Stimulated activated CD4-positive, alpha-beta T cell treated with anti-CD3 and anti-CD28 coated beads, Interleukin-4, amount 100 ng/mL, for 24 hours (primary cell): ENCODE data around the gene PAM16.
"Not testable (repeated sequence)": the region's sequence is repeated elsewhere in the genome, so short reads cannot be mapped to it uniquely, and the experiment has no call there.

Source experiments
- DNase-seq: peaks from one replicate; pipeline ENCODE4 v3.0.0-alpha.2; 2020

PAM16 gene

GRCh38 chr16:4350365-4350786, 745 bp downstream of the PAM16 start:
- DNase-seq: no peak

- DNase-seq: no peak
These were observed 1.8 kb downstream of the PAM16 start for GRCh38 chr16:4349332-4349731.

- DNase-seq: no peak
These were observed 3.2 kb downstream of the PAM16 start for GRCh38 chr16:4347765-4348509.

- no peak for DNase-seq
These were observed 4.1 kb downstream of the PAM16 start for GRCh38 chr16:4347010-4347409.

GRCh38 chr16:4345836-4346781, 5.0 kb downstream of the PAM16 start:
- no peak for DNase-seq

GRCh38 chr16:4344983-4345835, 5.9 kb downstream of the PAM16 start:
- no peak for DNase-seq

GRCh38 chr16:4344300-4344982, 6.7 kb downstream of the PAM16 start:
- DNase-seq: not testable (repeated sequence)

- no peak for DNase-seq
These were observed 8.0 kb downstream of the PAM16 start for GRCh38 chr16:4342866-4343744.

GRCh38 chr16:4341250-4341649, 9.9 kb downstream of the PAM16 start:
- DNase-seq: no peak

- DNase-seq: no peak
These were observed 10.7 kb downstream of the PAM16 start for GRCh38 chr16:4340443-4340842.

GRCh38 chr16:4339909-4340308, 11.2 kb downstream of the PAM16 start:
- DNase-seq: no peak

GRCh38 chr16:4339455-4339854, 11.7 kb downstream of the PAM16 start:
- DNase-seq: no peak

- no peak for DNase-seq
These were observed 12.3 kb downstream of the PAM16 start for GRCh38 chr16:4338712-4339299.

GRCh38 chr16:4338125-4338582, 13.0 kb downstream of the PAM16 start:
- DNase-seq: no peak

- DNase-seq: no peak
These were observed 13.5 kb downstream of the PAM16 start for GRCh38 chr16:4337540-4338088.

- DNase-seq: no peak
These were observed 14.2 kb downstream of the PAM16 start for GRCh38 chr16:4336701-4337539.

- no peak for DNase-seq
These were observed 16.2 kb downstream of the PAM16 start for GRCh38 chr16:4334724-4335495.

GRCh38 chr16:4333714-4334113, 17.4 kb downstream of the PAM16 start:
- not testable (repeated sequence) for DNase-seq

GRCh38 chr16:4333308-4333638, 17.8 kb downstream of the PAM16 start:
- no peak for DNase-seq
